Mesodermal cell (in vitro differentiated cells): ENCODE measurements around the gene POLR1C. TPM values are rescaled to one million over a fixed set of nuclear protein-coding genes. Genes with fewer than 3 reads are reported as not detected.
"Not testable (repeated sequence)": the region's sequence is repeated elsewhere in the genome, so short reads cannot be mapped to it uniquely, and the experiment has no call there.

ENCODE experiments used
- H3K27ac ChIP-seq: 2 replicates; pipeline ENCODE4 v1.7.0; 2013; ENCODE audit warnings: mild to moderate bottlenecking, low read depth, low read length, moderate library complexity; ENCODE audit not compliant: severe bottlenecking
- H3K36me3 ChIP-seq: 2 replicates; pipeline ENCODE4 v1.7.1; 2013; ENCODE audit warnings: mild to moderate bottlenecking, low read length, moderate library complexity; ENCODE audit not compliant: control insufficient read depth, insufficient read depth
- H3K4me1 ChIP-seq: one replicate; pipeline ENCODE4 v1.7.1; 2013; ENCODE audit warnings: mild to moderate bottlenecking, low read length; ENCODE audit not compliant: insufficient read depth, control insufficient read depth, poor library complexity, severe bottlenecking
- H3K4me3 ChIP-seq: 2 replicates; pipeline ENCODE4 v1.7.0; 2013; ENCODE audit warnings: low read length, control low read depth, mild to moderate bottlenecking; ENCODE audit not compliant: insufficient read depth, poor library complexity, severe bottlenecking; ENCODE audit errors: extremely low read depth
- H3K9me3 ChIP-seq: 2 replicates; pipeline ENCODE4 v1.7.1; 2013; ENCODE audit warnings: mild to moderate bottlenecking, low read length, moderate library complexity; ENCODE audit not compliant: control insufficient read depth
- WGBS, 2 experiments: methylation state at CpG; one replicate each; pipeline ENCODE4 v1.1.5; 2013; ENCODE audit warnings: missing lambda C conversion rate in 2 of 2; ENCODE audit not compliant: insufficient coverage in 2 of 2; 5-methylcytosine and 5-hydroxymethylcytosine counted together
- polyA plus RNA-seq, 2 experiments: library from polyadenylated mRNA; stranded (reverse); fragments of 50-300 nt; gene quantifications; one replicate each; pipeline ENCODE4 v1.2.3, GENCODE V29; 2013

The POLR1C gene
- 20.8 TPM for polyA plus RNA-seq (2013, experiment 1 of 2)
- polyA plus RNA-seq (2013, experiment 2 of 2): 16.6 TPM

GRCh38 chr6:43516697-43517504 is at the start of gene POLR1C, which contains the start of gene YIPF3:
POLR1C (plus strand) TSS chr6:43517089; CDS start chr6:43517110, 21 bp downstream.
YIPF3 (minus strand) TSS chr6:43516926; CDS start chr6:43516807, 119 bp downstream.
- Histone ChIP-seq H3K4me1 (peaks cover 13% of the 10 kb centered on the region), H3K9me3 (no peaks in the 10 kb centered on the region), H3K27ac (peak within 1 kb of the TSS; percentile 87), H3K36me3 (peaks cover 74% of the 10 kb centered on the region), H3K4me3 (peak within 1 kb of the TSS; percentile 99)
- WGBS, 2 experiments: 0% methylated on average over 48 to 55 of the region's 57 CpGs

- 79 to 90% methylated on average over 3 of the region's 5 CpGs for WGBS, 2 experiments
- H3K4me1 ChIP-seq, H3K36me3 ChIP-seq, H3K9me3 ChIP-seq, H3K4me3 ChIP-seq, H3K27ac ChIP-seq: not testable (repeated sequence)
These were observed 49.6 kb upstream of the POLR1C start for GRCh38 chr6:43467265-43467664.

GRCh38 chr6:43467752-43468151 is 49.1 kb upstream of the POLR1C start:
- WGBS, 2 experiments: 90 to 91% methylated on average over 2 to 4 of the region's 4 CpGs
- H3K27ac ChIP-seq: no peak overlapping the region
- no peaks in the 10 kb centered on the region for H3K36me3 ChIP-seq
- no peak overlapping the region for H3K4me3 ChIP-seq
- H3K4me1 ChIP-seq: no peaks in the 10 kb centered on the region
- H3K9me3 ChIP-seq: no peaks in the 10 kb centered on the region

- Histone ChIP-seq H3K9me3 (no peaks in the 10 kb centered on the region), H3K36me3 (no peaks in the 10 kb centered on the region), H3K27ac (no peak overlapping the region), H3K4me1 (no peaks in the 10 kb centered on the region), H3K4me3 (no peak overlapping the region)
- 91 to 96% methylated on average over 4 of the region's 4 CpGs for WGBS, 2 experiments
These were observed 48.6 kb upstream of the POLR1C start for GRCh38 chr6:43468240-43468639.

GRCh38 chr6:43468748-43469681 is 47.9 kb upstream of the POLR1C start:
- H3K36me3 ChIP-seq: no peaks in the 10 kb centered on the region
- H3K9me3 ChIP-seq: no peaks in the 10 kb centered on the region
- WGBS, 2 experiments: 66 to 76% methylated on average over 6 to 10 of the region's 13 CpGs
- no peak overlapping the region for H3K27ac ChIP-seq
- H3K4me1 ChIP-seq: no peaks in the 10 kb centered on the region
- no peak overlapping the region for H3K4me3 ChIP-seq

GRCh38 chr6:43469947-43470346 is 46.9 kb upstream of the POLR1C start:
- H3K27ac ChIP-seq: no peak overlapping the region
- 94 to 100% methylated on average over 5 to 6 of the region's 7 CpGs for WGBS, 2 experiments
- no peak overlapping the region for H3K4me3 ChIP-seq
- no peaks in the 10 kb centered on the region for H3K9me3 ChIP-seq
- no peaks in the 10 kb centered on the region for H3K4me1 ChIP-seq
- H3K36me3 ChIP-seq: no peaks in the 10 kb centered on the region

- no peaks in the 10 kb centered on the region for H3K36me3 ChIP-seq
- H3K27ac ChIP-seq: no peak overlapping the region
- 85 to 86% methylated on average over 1 of the region's 1 CpG for WGBS, 2 experiments
- H3K9me3 ChIP-seq: no peaks in the 10 kb centered on the region
- H3K4me1 ChIP-seq: no peaks in the 10 kb centered on the region
- H3K4me3 ChIP-seq: no peak overlapping the region
These were observed 45.5 kb upstream of the POLR1C start for GRCh38 chr6:43471399-43471798.

GRCh38 chr6:43472515-43472914 is 44.4 kb upstream of the POLR1C start:
- no peaks in the 10 kb centered on the region for H3K9me3 ChIP-seq
- no peaks in the 10 kb centered on the region for H3K4me1 ChIP-seq
- no peak overlapping the region for H3K27ac ChIP-seq
- H3K4me3 ChIP-seq: no peak overlapping the region
- 94 to 95% methylated on average over 3 to 4 of the region's 4 CpGs for WGBS, 2 experiments
- no peaks in the 10 kb centered on the region for H3K36me3 ChIP-seq

- H3K36me3 ChIP-seq: peaks cover 8% of the 10 kb centered on the region
- no peaks in the 10 kb centered on the region for H3K9me3 ChIP-seq
- WGBS, 2 experiments: 83 to 90% methylated on average over 2 to 5 of the region's 6 CpGs
- H3K27ac ChIP-seq: no peak overlapping the region
- H3K4me1 ChIP-seq: peaks cover 7% of the 10 kb centered on the region
- H3K4me3 ChIP-seq: no peak overlapping the region
These were observed 41.4 kb upstream of the POLR1C start for GRCh38 chr6:43475516-43475915.

- WGBS, 2 experiments: 72 to 79% methylated on average over 2 of the region's 2 CpGs
- H3K27ac ChIP-seq: no peak overlapping the region
These were observed 40.1 kb upstream of the POLR1C start for GRCh38 chr6:43476746-43477145.

More at GRCh38 chr6:43476746-43477145, 40.1 kb upstream of the POLR1C start:
- peaks cover 12% of the 10 kb centered on the region for H3K4me1 ChIP-seq
- H3K4me3 ChIP-seq: no peak overlapping the region
- H3K9me3 ChIP-seq: no peaks in the 10 kb centered on the region
- peaks cover 8% of the 10 kb centered on the region for H3K36me3 ChIP-seq
